Right lobe of liver (tissue), 4 donors: ENCODE measurements around the gene C1GALT1.

Experiments used
- POLR2A ChIP-seq: fragments of 450-650 bp; IDR thresholded peaks from one replicate; pipeline ENCODE4 v1.6.1; 2017; ENCODE audit warnings: antibody characterized with exemption, mild to moderate bottlenecking
- TF ChIP-seq, protein P1 (sequence below), 4 donors: fragments of 200-600 bp in 3 of 4; fragments of 450-650 bp in 1 of 4; IDR thresholded peaks; one replicate each; pipeline versions ENCODE4 v1.5.1 to v1.8.0; 2016 to 2022; ENCODE audit warnings: antibody characterized with exemption in 4 of 4, mild to moderate bottlenecking in 2 of 4
- donor health status: DM: no; HTN: no; CAD: no.
- donor health status: DM: no; HTN: no; CAD: no.
- donor health status: DM: no; HTN: yes; CAD: no.

DNA sequence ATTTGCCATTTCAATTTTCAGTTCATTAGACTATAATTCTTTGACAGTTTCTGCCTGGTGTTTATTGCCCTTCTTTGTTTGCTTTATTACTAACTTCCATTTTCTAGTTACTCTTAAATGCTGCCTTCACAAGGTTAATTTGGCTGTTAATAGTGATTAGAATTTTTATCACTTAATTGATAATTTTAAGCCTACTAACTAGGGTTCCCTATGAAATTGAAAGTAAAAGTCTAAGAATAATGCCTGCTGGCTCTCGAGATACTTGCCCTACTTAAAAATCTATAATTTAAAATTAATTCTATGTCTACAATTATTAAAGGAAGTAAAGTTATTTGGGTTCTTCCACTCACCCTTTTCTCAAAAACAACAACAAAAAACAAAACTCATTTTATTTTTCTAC, 65.3 kb downstream of the C1GALT1 start:
- TF ChIP-seq POLR2A, result no peak
- TF ChIP-seq, protein P1, sequence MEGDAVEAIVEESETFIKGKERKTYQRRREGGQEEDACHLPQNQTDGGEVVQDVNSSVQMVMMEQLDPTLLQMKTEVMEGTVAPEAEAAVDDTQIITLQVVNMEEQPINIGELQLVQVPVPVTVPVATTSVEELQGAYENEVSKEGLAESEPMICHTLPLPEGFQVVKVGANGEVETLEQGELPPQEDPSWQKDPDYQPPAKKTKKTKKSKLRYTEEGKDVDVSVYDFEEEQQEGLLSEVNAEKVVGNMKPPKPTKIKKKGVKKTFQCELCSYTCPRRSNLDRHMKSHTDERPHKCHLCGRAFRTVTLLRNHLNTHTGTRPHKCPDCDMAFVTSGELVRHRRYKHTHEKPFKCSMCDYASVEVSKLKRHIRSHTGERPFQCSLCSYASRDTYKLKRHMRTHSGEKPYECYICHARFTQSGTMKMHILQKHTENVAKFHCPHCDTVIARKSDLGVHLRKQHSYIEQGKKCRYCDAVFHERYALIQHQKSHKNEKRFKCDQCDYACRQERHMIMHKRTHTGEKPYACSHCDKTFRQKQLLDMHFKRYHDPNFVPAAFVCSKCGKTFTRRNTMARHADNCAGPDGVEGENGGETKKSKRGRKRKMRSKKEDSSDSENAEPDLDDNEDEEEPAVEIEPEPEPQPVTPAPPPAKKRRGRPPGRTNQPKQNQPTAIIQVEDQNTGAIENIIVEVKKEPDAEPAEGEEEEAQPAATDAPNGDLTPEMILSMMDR (IDR thresholded peaks at IDR 0.05), result no peak
